ENCODE measurements around the gene FAM83C.

The FAM83C gene

GRCh38 chr20:35314816-35315631 is 22.8 kb upstream of the FAM83C start:
- H3K9ac ChIP-seq (ENCODE audit: low read length) = no peak overlapping the region
- DNase-seq = no peak
- H3K27ac ChIP-seq (ENCODE audit: low read length) = no peak overlapping the region
- H3K79me2 ChIP-seq (ENCODE audit: low read length) = no peaks in the 10 kb centered on the region
- no peaks in the 10 kb centered on the region for H4K20me1 ChIP-seq (ENCODE audit: insufficient read depth, low read length)
- no peak overlapping the region for H3K4me3 ChIP-seq (ENCODE audit: low read length)
- H3K4me2 ChIP-seq (ENCODE audit: low read depth, low read length) = no peak overlapping the region
- H3K4me1 ChIP-seq (ENCODE audit: low read length) = no peaks in the 10 kb centered on the region
- no peaks in the 10 kb centered on the region for H3K36me3 ChIP-seq (replicated peaks; ENCODE audit: insufficient read depth, low read length)
- TF ChIP-seq, protein P1, sequence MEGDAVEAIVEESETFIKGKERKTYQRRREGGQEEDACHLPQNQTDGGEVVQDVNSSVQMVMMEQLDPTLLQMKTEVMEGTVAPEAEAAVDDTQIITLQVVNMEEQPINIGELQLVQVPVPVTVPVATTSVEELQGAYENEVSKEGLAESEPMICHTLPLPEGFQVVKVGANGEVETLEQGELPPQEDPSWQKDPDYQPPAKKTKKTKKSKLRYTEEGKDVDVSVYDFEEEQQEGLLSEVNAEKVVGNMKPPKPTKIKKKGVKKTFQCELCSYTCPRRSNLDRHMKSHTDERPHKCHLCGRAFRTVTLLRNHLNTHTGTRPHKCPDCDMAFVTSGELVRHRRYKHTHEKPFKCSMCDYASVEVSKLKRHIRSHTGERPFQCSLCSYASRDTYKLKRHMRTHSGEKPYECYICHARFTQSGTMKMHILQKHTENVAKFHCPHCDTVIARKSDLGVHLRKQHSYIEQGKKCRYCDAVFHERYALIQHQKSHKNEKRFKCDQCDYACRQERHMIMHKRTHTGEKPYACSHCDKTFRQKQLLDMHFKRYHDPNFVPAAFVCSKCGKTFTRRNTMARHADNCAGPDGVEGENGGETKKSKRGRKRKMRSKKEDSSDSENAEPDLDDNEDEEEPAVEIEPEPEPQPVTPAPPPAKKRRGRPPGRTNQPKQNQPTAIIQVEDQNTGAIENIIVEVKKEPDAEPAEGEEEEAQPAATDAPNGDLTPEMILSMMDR (IDR thresholded peaks at IDR 0.05; ENCODE audit: low read length) = no peak
- TF ChIP-seq EZH2phosphoT487 (IDR thresholded peaks at IDR 0.05; ENCODE audit: low read length) (no peak), EZH2 (optimal IDR thresholded peaks at IDR 0.05; ENCODE audit: low read depth, low read length) (no peak)
- no peaks in the 10 kb centered on the region for H3K27me3 ChIP-seq (replicated peaks; ENCODE audit: insufficient read depth, low read length)
- no peak overlapping the region for H2AFZ ChIP-seq (ENCODE audit: low read length)
- H3K9me2 ChIP-seq (replicated peaks; ENCODE audit: insufficient read depth, low read length) = no peaks in the 10 kb centered on the region
- H3F3A ChIP-seq (ENCODE audit: insufficient read depth, low read length) = no peaks in the 10 kb centered on the region
- no peaks in the 10 kb centered on the region for H3K9me3 ChIP-seq (replicated peaks; ENCODE audit: insufficient read depth, low read length)

DNA sequence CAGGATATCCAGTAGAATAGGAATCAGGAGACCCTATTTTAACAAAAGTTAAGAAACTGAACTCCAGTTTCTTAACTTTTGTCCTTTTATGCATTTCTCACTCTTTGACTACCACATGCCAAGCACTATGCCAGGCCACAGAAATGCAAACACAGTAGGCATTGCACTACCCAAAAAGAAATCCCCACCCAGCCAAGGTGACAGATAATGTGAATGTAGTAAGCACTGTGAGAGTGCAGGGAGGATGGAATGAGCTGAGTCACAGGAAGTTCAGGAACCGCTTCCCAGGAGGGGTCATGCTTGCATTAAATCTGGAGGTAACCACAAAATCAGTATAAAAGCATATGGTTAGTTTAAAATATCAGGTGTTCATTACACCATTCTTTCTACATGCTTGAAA is 20.1 kb upstream of the FAM83C start:
- no peaks in the 10 kb centered on the region for H3K27me3 ChIP-seq (replicated peaks; ENCODE audit: insufficient read depth, low read length)
- H3K79me2 ChIP-seq (ENCODE audit: low read length) = no peaks in the 10 kb centered on the region
- no peaks in the 10 kb centered on the region for H3K9me3 ChIP-seq (replicated peaks; ENCODE audit: insufficient read depth, low read length)
- no peak for DNase-seq
- no peaks in the 10 kb centered on the region for H4K20me1 ChIP-seq (ENCODE audit: insufficient read depth, low read length)
- no peaks in the 10 kb centered on the region for H3K4me1 ChIP-seq (ENCODE audit: low read length)
- no peaks in the 10 kb centered on the region for H3K9me2 ChIP-seq (replicated peaks; ENCODE audit: insufficient read depth, low read length)
- TF ChIP-seq EZH2phosphoT487 (IDR thresholded peaks at IDR 0.05; ENCODE audit: low read length) = no peak
- no peak for TF ChIP-seq EZH2 (optimal IDR thresholded peaks at IDR 0.05; ENCODE audit: low read depth, low read length)
- TF ChIP-seq, protein P1 (IDR thresholded peaks at IDR 0.05; ENCODE audit: low read length) = no peak
- no peak overlapping the region for H3K4me2 ChIP-seq (ENCODE audit: low read depth, low read length)
- no peaks in the 10 kb centered on the region for H3K36me3 ChIP-seq (replicated peaks; ENCODE audit: insufficient read depth, low read length)
- H3F3A ChIP-seq (ENCODE audit: insufficient read depth, low read length) = no peaks in the 10 kb centered on the region
- H3K9ac ChIP-seq (ENCODE audit: low read length) = no peak overlapping the region
- no peak overlapping the region for H2AFZ ChIP-seq (ENCODE audit: low read length)
- no peak overlapping the region for H3K27ac ChIP-seq (ENCODE audit: low read length)
- H3K4me3 ChIP-seq (ENCODE audit: low read length) = no peak overlapping the region

- H3K27me3 ChIP-seq (replicated peaks; ENCODE audit: insufficient read depth, low read length) = no peaks in the 10 kb centered on the region
- no peaks in the 10 kb centered on the region for H3F3A ChIP-seq (ENCODE audit: insufficient read depth, low read length)
- no peaks in the 10 kb centered on the region for H3K79me2 ChIP-seq (ENCODE audit: low read length)
- H4K20me1 ChIP-seq (ENCODE audit: insufficient read depth, low read length) = no peaks in the 10 kb centered on the region
- no peak overlapping the region for H3K9ac ChIP-seq (ENCODE audit: low read length)
- no peak for DNase-seq
- no peak overlapping the region for H3K4me3 ChIP-seq (ENCODE audit: low read length)
- TF ChIP-seq EZH2phosphoT487 (IDR thresholded peaks at IDR 0.05; ENCODE audit: low read length) (no peak), EZH2 (optimal IDR thresholded peaks at IDR 0.05; ENCODE audit: low read depth, low read length) (no peak)
- TF ChIP-seq, protein P1 (IDR thresholded peaks at IDR 0.05; ENCODE audit: low read length) = no peak
- H3K36me3 ChIP-seq (replicated peaks; ENCODE audit: insufficient read depth, low read length) = no peaks in the 10 kb centered on the region
- H3K4me2 ChIP-seq (ENCODE audit: low read depth, low read length) = no peak overlapping the region
- no peaks in the 10 kb centered on the region for H3K9me3 ChIP-seq (replicated peaks; ENCODE audit: insufficient read depth, low read length)
- H3K4me1 ChIP-seq (ENCODE audit: low read length) = no peaks in the 10 kb centered on the region
- H3K27ac ChIP-seq (ENCODE audit: low read length) = no peak overlapping the region
- H2AFZ ChIP-seq (ENCODE audit: low read length) = no peak overlapping the region
- no peaks in the 10 kb centered on the region for H3K9me2 ChIP-seq (replicated peaks; ENCODE audit: insufficient read depth, low read length)
Observed at GRCh38 chr20:35311822-35312221, 19.6 kb upstream of the FAM83C start.

All from MM.1S (cell line).